HG03175 (cell line): ENCODE results near the gene RNF111.

ENCODE experiments used
- ATAC-seq: cut with Tn5 transposase; IDR thresholded peaks from one replicate; pipeline ENCODE4 v1.9.1; 2021; ENCODE audit warnings: mild to moderate bottlenecking, moderate library complexity; ENCODE audit not compliant: unreplicated experiment

The RNF111 gene

GRCh38 chr15:58987491-58988005 lies at the start of gene RNF111:
RNF111 (plus strand) TSS chr15:58987663; CDS start chr15:59030823, 43,160 bp downstream.
- ATAC-seq: peak; percentile 84

GRCh38 chr15:58947179-58947578 lies 40.3 kb upstream of the RNF111 start:
- ATAC-seq: no peak

GRCh38 chr15:58951388-58952007 lies 36.0 kb upstream of the RNF111 start:
- ATAC-seq: no peak

DNA sequence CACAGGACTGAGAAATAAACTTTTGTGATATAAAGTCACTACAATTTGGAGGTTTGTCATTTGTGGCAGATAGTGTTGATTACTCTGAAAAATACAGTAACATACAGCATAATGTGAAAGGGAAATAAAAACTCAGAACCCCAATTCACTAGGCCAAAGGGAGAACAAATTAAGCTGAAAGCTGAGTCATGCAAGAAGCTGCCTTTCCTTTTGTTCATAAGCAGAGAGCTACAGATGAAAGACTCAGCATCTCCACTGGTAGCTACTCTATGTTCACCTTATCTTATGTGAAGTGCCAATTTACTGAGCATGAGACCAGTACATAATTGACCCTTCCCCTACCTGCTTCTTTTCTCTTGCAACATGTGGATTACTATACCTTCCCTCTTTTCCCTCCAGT lies 34.7 kb upstream of the RNF111 start:
- no peak for ATAC-seq

- ATAC-seq: peak; percentile 87
Observed at GRCh38 chr15:58957101-58957973, 30.1 kb upstream of the RNF111 start.

- no peak for ATAC-seq
Observed at GRCh38 chr15:58958811-58959210, 28.7 kb upstream of the RNF111 start.

GRCh38 chr15:58962136-58962535 lies 25.3 kb upstream of the RNF111 start:
- no peak for ATAC-seq

DNA sequence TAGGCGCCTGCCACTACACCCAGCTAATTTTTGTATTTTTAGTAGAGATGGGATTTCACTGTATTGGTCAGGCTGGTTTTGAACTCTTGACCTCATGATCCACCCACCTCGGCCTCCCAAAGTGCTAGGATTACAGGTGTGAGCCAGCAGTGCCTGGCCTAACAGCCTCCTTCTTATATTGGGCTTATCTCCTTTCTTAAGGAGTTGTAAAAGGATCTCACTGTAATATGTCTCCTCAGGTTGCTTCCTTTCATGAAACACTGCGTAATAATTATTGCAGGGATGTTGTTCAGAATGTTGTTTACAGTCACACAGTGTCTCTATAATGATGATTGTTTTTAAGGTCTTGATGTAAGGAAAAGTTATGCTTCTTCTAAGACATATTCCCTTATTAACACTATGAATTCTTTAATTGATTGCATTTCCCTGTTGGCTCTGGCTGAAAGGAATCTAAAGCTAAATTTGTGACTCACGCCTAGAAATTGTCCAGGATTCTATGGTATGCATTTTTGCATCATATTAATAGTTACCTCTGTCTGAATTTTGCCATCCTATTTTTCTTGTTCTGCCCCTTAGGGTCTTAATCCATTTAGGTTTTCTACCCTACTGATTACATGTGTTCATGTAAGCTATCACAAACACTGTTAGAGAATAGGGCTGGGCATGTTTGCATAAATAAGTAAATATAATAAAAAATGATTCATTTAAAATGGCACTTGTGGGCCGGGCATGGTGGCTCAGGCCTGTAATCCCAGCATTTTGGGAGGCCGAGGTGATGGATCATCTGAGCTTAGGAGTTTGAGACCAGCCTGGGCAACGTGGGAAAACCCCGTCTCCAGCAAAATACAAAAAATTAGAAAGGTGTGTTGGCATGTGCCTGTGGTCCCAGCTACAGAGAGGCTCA lies 24.5 kb upstream of the RNF111 start:
- ATAC-seq: no peak

- ATAC-seq: no peak
Observed at GRCh38 chr15:58966698-58967097, 20.8 kb upstream of the RNF111 start.

- ATAC-seq: no peak
Observed at GRCh38 chr15:58967479-58967878, 20.0 kb upstream of the RNF111 start.

DNA sequence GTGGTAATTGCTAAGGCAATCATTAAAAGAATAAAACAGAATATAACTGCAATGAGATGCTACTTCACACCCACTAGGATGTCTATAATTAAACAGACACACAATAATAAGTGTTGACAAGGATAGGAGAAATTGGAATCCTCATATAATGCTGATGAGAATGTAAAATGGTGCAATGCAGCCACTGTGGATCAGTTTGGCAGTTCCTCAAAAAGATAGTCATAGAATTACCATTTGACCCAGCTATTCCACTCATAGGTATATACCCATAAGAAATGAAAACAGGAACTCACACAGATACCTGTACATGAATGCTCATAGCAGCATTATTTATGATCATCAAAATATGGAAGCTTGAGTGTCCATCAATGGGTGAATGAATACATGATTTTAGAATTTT lies 9.6 kb upstream of the RNF111 start:
- ATAC-seq: no peak

DNA sequence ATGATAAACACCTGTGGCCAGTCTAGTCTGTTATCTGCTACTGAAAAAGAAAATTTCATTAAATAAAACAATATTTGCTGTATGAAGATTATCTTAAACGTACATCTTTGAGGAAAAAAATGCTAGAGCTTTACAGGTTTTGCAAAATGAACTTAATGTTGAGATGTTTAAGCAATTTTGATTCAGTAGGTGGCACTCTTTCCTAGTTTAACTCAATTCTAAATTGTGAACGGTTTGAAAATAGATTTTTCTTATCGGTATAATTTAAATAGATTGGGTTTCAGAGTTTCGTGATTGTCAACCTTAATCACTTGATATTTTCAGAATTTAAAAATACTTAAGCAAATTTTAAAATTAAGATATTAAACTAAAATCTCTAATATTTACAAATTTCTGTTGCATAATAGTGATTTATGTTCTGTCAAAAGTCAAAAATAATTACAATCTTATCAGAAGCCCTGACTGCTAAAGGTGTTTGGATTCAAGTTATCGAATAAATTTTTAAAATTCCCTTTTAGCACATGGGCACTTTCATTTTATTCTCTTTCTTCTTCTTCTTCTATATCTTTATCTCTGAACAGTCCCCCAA lies 7.0 kb upstream of the RNF111 start:
- no peak for ATAC-seq

- no peak for ATAC-seq
Observed at GRCh38 chr15:58981808-58982475, 5.5 kb upstream of the RNF111 start.

DNA sequence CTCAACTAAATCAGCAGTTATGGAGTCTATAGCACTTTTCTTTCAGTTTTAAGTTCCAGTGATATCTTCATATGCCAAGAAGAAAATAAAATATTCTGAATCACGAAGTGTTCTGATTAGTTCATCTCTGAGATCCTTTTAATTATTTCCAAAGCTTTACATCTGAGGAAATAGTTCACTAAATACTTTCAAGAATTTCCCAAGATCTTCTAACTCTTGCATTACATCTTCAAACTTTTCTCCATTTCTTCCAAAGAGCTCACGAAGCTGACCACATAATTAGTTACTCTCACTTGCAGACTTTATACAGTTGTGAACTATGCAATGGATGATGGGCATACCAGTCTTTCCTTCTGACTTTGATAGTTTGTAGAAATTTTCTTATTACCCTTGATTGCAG lies 4.2 kb upstream of the RNF111 start:
- ATAC-seq: no peak

GRCh38 chr15:58985443-58985842 lies 2.0 kb upstream of the RNF111 start:
- ATAC-seq: no peak

DNA sequence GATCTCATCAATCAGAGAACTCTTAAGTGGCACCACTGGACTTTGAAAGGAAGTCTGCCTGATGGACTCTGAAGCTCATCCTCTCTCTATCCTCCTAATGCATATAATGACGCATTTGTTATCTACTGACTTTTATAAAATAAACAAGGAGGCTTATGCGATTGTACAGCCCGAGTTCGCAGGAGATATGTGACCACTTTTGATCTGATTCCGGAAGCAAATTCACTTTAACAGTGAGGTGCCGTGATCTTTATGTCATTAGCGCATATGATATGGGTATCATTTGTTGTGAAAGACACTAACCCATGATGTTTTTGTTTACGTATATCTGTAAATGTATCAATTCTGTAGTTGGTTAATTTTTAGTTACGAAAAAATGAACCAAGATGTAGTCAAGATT lies 427 bp upstream of the RNF111 start:
- ATAC-seq: no peak

GRCh38 chr15:58988006-58988785 lies 733 bp downstream of the RNF111 start:
- peak; percentile 50 for ATAC-seq

DNA sequence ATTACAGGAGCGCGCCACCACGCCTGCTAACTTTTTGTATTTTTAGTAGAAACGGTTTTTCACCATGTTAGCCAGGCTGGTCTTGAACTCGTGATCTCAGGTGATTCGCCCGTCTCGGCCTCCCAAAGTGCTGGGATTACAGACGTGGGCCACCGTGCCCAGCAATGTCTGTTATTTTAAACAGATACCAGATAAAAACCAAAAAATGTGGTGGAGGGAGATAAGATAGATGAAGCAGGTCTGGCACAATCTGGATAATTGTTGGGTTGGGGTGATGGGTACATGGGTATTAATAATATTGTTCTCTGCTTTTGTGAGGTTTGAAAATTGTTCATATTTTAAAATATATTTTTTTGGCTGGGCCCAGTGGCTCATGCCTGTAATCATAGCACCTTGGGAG lies 4.7 kb downstream of the RNF111 start:
- ATAC-seq: no peak

DNA sequence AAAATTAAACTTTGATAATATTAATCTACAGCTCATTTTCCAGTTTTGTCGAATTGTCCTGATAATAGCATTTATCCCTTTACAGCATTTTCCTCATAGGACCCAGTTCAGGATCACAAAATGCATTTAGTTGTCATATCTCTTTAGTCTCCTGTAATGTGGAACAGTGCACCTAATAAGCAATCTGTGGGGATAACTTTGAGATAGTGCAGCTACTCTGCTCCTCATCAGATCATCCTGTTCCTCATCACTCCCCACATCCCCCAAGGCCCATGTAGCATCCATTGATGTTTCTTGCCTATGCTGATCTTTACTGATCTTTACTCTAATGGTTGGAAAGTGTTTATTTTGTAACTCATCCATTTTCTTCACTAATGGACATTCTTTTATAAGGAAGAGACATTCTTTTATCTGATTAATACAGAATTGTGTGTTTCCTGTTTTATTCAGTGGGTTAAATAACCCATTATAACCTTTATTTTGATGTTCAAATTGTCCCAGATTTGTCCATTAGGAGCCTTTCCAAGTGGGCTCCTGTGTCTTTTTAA lies 7.5 kb downstream of the RNF111 start:
- no peak for ATAC-seq
